ENCODE results near the gene IKZF1.

IKZF1 gene

DNA sequence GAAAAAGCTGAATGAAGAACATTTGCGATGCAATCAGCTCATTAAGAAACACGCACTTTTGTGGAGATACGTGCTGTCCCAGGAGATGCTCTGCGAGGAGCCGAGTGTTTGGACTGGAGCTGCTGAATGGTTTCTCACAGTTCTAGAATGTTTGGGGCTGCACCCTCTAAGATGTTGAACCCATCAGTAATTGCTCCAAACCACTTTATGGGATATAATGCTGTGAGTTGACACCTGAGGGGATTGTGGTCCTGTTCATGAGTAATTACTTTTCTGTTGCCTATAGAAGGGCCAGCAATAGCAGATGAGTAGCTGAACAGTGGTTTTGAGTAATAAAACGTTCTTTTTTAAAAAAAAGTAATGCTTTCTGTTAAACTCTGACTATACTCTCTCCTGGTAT is 63.1 kb downstream of the IKZF1 start:
- H3K4me1 ChIP-seq (ENCODE audit: insufficient read depth, poor library complexity, severe bottlenecking): no peaks in the 10 kb centered on the region
- no peak for ATAC-seq (ENCODE audit: low read depth)
- H3K27me3 ChIP-seq (ENCODE audit: insufficient read depth, poor library complexity, severe bottlenecking): peaks cover 12% of the 10 kb centered on the region
- TF ChIP-seq, protein P1, sequence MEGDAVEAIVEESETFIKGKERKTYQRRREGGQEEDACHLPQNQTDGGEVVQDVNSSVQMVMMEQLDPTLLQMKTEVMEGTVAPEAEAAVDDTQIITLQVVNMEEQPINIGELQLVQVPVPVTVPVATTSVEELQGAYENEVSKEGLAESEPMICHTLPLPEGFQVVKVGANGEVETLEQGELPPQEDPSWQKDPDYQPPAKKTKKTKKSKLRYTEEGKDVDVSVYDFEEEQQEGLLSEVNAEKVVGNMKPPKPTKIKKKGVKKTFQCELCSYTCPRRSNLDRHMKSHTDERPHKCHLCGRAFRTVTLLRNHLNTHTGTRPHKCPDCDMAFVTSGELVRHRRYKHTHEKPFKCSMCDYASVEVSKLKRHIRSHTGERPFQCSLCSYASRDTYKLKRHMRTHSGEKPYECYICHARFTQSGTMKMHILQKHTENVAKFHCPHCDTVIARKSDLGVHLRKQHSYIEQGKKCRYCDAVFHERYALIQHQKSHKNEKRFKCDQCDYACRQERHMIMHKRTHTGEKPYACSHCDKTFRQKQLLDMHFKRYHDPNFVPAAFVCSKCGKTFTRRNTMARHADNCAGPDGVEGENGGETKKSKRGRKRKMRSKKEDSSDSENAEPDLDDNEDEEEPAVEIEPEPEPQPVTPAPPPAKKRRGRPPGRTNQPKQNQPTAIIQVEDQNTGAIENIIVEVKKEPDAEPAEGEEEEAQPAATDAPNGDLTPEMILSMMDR (IDR thresholded peaks at IDR 0.05; ENCODE audit: poor library complexity, severe bottlenecking): no peak
- H3K4me3 ChIP-seq (ENCODE audit: severe bottlenecking): no peak overlapping the region
- H3K27ac ChIP-seq (ENCODE audit: poor library complexity, severe bottlenecking): no peak overlapping the region
- no peaks in the 10 kb centered on the region for H3K36me3 ChIP-seq (ENCODE audit: low read depth)
- H3K9me3 ChIP-seq (ENCODE audit: severe bottlenecking): peaks cover 4% of the 10 kb centered on the region
- no peak for DNase-seq (ENCODE audit: low spot score)

GRCh38 chr7:50368366-50368765 is 63.9 kb downstream of the IKZF1 start:
- H3K9me3 ChIP-seq (ENCODE audit: severe bottlenecking): peaks cover 4% of the 10 kb centered on the region
- H3K27me3 ChIP-seq (ENCODE audit: insufficient read depth, poor library complexity, severe bottlenecking): peaks cover 12% of the 10 kb centered on the region
- TF ChIP-seq, protein P1 (IDR thresholded peaks at IDR 0.05; ENCODE audit: poor library complexity, severe bottlenecking): no peak
- no peak overlapping the region for H3K4me3 ChIP-seq (ENCODE audit: severe bottlenecking)
- H3K36me3 ChIP-seq (ENCODE audit: low read depth): no peaks in the 10 kb centered on the region
- no peak overlapping the region for H3K27ac ChIP-seq (ENCODE audit: poor library complexity, severe bottlenecking)
- ATAC-seq (ENCODE audit: low read depth) (no peak), DNase-seq (ENCODE audit: low spot score) (no peak)
- H3K4me1 ChIP-seq (ENCODE audit: insufficient read depth, poor library complexity, severe bottlenecking): no peaks in the 10 kb centered on the region

- Histone ChIP-seq H3K9me3 (ENCODE audit: severe bottlenecking) (peaks cover 4% of the 10 kb centered on the region), H3K4me3 (ENCODE audit: severe bottlenecking) (no peak overlapping the region), H3K27me3 (ENCODE audit: insufficient read depth, poor library complexity, severe bottlenecking) (peaks cover 12% of the 10 kb centered on the region), H3K36me3 (ENCODE audit: low read depth) (no peaks in the 10 kb centered on the region), H3K27ac (ENCODE audit: poor library complexity, severe bottlenecking) (no peak overlapping the region), H3K4me1 (ENCODE audit: insufficient read depth, poor library complexity, severe bottlenecking) (no peaks in the 10 kb centered on the region)
- DNase-seq (ENCODE audit: low spot score) (no peak), ATAC-seq (ENCODE audit: low read depth) (no peak)
- TF ChIP-seq, protein P1 (IDR thresholded peaks at IDR 0.05; ENCODE audit: poor library complexity, severe bottlenecking): peak; percentile 50
Measured at GRCh38 chr7:50369143-50370026, 64.9 kb downstream of the IKZF1 start.

- Histone ChIP-seq H3K4me3 (ENCODE audit: severe bottlenecking) (no peak overlapping the region), H3K9me3 (ENCODE audit: severe bottlenecking) (peaks cover 4% of the 10 kb centered on the region), H3K36me3 (ENCODE audit: low read depth) (no peaks in the 10 kb centered on the region), H3K27ac (ENCODE audit: poor library complexity, severe bottlenecking) (no peak overlapping the region), H3K27me3 (ENCODE audit: insufficient read depth, poor library complexity, severe bottlenecking) (peaks cover 12% of the 10 kb centered on the region), H3K4me1 (ENCODE audit: insufficient read depth, poor library complexity, severe bottlenecking) (no peaks in the 10 kb centered on the region)
- ATAC-seq (ENCODE audit: low read depth): no peak
- TF ChIP-seq, protein P1 (IDR thresholded peaks at IDR 0.05; ENCODE audit: poor library complexity, severe bottlenecking): no peak
- no peak for DNase-seq (ENCODE audit: low spot score)
Measured at GRCh38 chr7:50370884-50371283, 66.4 kb downstream of the IKZF1 start.

GRCh38 chr7:50371551-50372021 is 67.1 kb downstream of the IKZF1 start:
- TF ChIP-seq, protein P1 (IDR thresholded peaks at IDR 0.05; ENCODE audit: poor library complexity, severe bottlenecking): no peak
- no peaks in the 10 kb centered on the region for H3K4me1 ChIP-seq (ENCODE audit: insufficient read depth, poor library complexity, severe bottlenecking)
- H3K27ac ChIP-seq (ENCODE audit: poor library complexity, severe bottlenecking): no peak overlapping the region
- no peak overlapping the region for H3K4me3 ChIP-seq (ENCODE audit: severe bottlenecking)
- peaks cover 4% of the 10 kb centered on the region for H3K9me3 ChIP-seq (ENCODE audit: severe bottlenecking)
- H3K27me3 ChIP-seq (ENCODE audit: insufficient read depth, poor library complexity, severe bottlenecking): peaks cover 12% of the 10 kb centered on the region
- ATAC-seq (ENCODE audit: low read depth): no peak
- no peaks in the 10 kb centered on the region for H3K36me3 ChIP-seq (ENCODE audit: low read depth)
- DNase-seq (ENCODE audit: low spot score): no peak
